Loucy (cell line): ENCODE results near the gene LY86.

Experiments
- H2AFZ ChIP-seq: fragments of 200-600 bp; sonication (generic); 2 replicates; pipeline ENCODE4 v1.6.0; 2016; ENCODE audit warnings: antibody characterized with exemption, mild to moderate bottlenecking, low read length, moderate library complexity
- H3F3A ChIP-seq: fragments of 200-600 bp; 2 replicates; pipeline ENCODE4 v1.6.0; 2016; ENCODE audit warnings: antibody characterized with exemption, low read depth, mild to moderate bottlenecking
- H3K27me3 ChIP-seq: fragments of 200-600 bp; sonication (generic); 2 replicates; pipeline ENCODE4 v1.6.1; 2014; ENCODE audit warnings: low read length, mild to moderate bottlenecking; ENCODE audit not compliant: insufficient read depth, poor library complexity, severe bottlenecking
- H3K36me3 ChIP-seq: fragments of 200-600 bp; sonication (generic); 2 replicates; pipeline ENCODE4 v1.6.1; 2016; ENCODE audit warnings: low read length; ENCODE audit not compliant: insufficient read depth
- H3K4me1 ChIP-seq: fragments of 200-600 bp; sonication (generic); 2 replicates; pipeline ENCODE4 v1.5.1; 2014; ENCODE audit warnings: low read length, mild to moderate bottlenecking; ENCODE audit not compliant: insufficient read depth, poor library complexity, severe bottlenecking
- H3K4me2 ChIP-seq: fragments of 200-600 bp; sonication (generic); 2 replicates; pipeline ENCODE4 v1.6.0; 2014; ENCODE audit warnings: antibody characterized with exemption, low read length, low read depth, mild to moderate bottlenecking; ENCODE audit not compliant: poor library complexity, severe bottlenecking
- H3K4me3 ChIP-seq: fragments of 200-600 bp; sonication (generic); 2 replicates; pipeline ENCODE4 v1.5.1; 2014; ENCODE audit warnings: low read length, mild to moderate bottlenecking, mixed read lengths; ENCODE audit not compliant: poor library complexity, severe bottlenecking
- H3K79me2 ChIP-seq: fragments of 200-600 bp; sonication (generic); 2 replicates; pipeline ENCODE4 v1.6.1; 2014; ENCODE audit warnings: low read length; ENCODE audit not compliant: insufficient read depth
- H3K9ac ChIP-seq: fragments of 200-600 bp; sonication (generic); 2 replicates; pipeline ENCODE4 v1.6.0; 2014; ENCODE audit warnings: mild to moderate bottlenecking, low read depth, low read length, moderate library complexity; ENCODE audit not compliant: poor library complexity, severe bottlenecking
- H3K9me2 ChIP-seq: fragments of 200-600 bp; sonication (generic); replicated peaks from 2 replicates; pipeline ENCODE4 v1.6.1; 2016; ENCODE audit warnings: low read depth, low read length, mixed read lengths
- H3K9me3 ChIP-seq: fragments of 200-600 bp; sonication (generic); 2 replicates; pipeline ENCODE4 v1.6.1; 2014; ENCODE audit warnings: mild to moderate bottlenecking, antibody characterized with exemption, low read length, low read depth; ENCODE audit not compliant: insufficient read depth
- H4K20me1 ChIP-seq: fragments of 200-600 bp; sonication (generic); 2 replicates; pipeline ENCODE4 v1.6.0; 2014; ENCODE audit warnings: antibody characterized with exemption, low read length, mild to moderate bottlenecking; ENCODE audit not compliant: insufficient read depth, poor library complexity, severe bottlenecking
- CTCF ChIP-seq: fragments of 200-600 bp; sonication (generic); conservative IDR thresholded peaks from 2 replicates; pipeline ENCODE4 v1.5.1; 2014; ENCODE audit warnings: mild to moderate bottlenecking, antibody characterized with exemption, low read length
- EZH2phosphoT487 ChIP-seq: fragments of 200-600 bp; IDR thresholded peaks from 2 replicates; pipeline ENCODE4 v1.6.1; 2018; ENCODE audit warnings: antibody characterized with exemption, mild to moderate bottlenecking, moderate library complexity, borderline replicate concordance

The LY86 gene

GRCh38 chr6:6634735-6635075 lies 46.2 kb downstream of the LY86 start:
- Histone ChIP-seq H3K4me1 (peaks cover 23% of the 10 kb centered on the region), H3K4me2 (no peak overlapping the region), H3K9ac (no peak overlapping the region), H3K27me3 (no peaks in the 10 kb centered on the region), H3K9me3 (no peaks in the 10 kb centered on the region), H2AFZ (no peak overlapping the region), H3K79me2 (no peaks in the 10 kb centered on the region), H4K20me1 (no peaks in the 10 kb centered on the region), H3K4me3 (no peak overlapping the region), H3K9me2 (no peaks in the 10 kb centered on the region), H3K36me3 (no peaks in the 10 kb centered on the region), H3F3A (no peaks in the 10 kb centered on the region)
- no peak for TF ChIP-seq EZH2phosphoT487
- TF ChIP-seq CTCF = no peak

GRCh38 chr6:6635291-6635690 lies 46.8 kb downstream of the LY86 start:
- Histone ChIP-seq H4K20me1 (no peaks in the 10 kb centered on the region), H3K79me2 (no peaks in the 10 kb centered on the region), H3K4me1 (peaks cover 24% of the 10 kb centered on the region), H3K4me2 (no peak overlapping the region), H3K36me3 (no peaks in the 10 kb centered on the region), H3K9me3 (no peaks in the 10 kb centered on the region), H3K27me3 (no peaks in the 10 kb centered on the region), H3K9ac (no peak overlapping the region), H3K4me3 (no peak overlapping the region), H3K9me2 (no peaks in the 10 kb centered on the region), H2AFZ (no peak overlapping the region), H3F3A (no peaks in the 10 kb centered on the region)
- no peak for TF ChIP-seq EZH2phosphoT487
- no peak for TF ChIP-seq CTCF

GRCh38 chr6:6635869-6636268 lies 47.3 kb downstream of the LY86 start:
- Histone ChIP-seq H2AFZ (no peak overlapping the region), H3F3A (no peaks in the 10 kb centered on the region), H3K4me1 (peaks cover 24% of the 10 kb centered on the region), H3K4me3 (no peak overlapping the region), H3K79me2 (no peaks in the 10 kb centered on the region), H3K27me3 (no peaks in the 10 kb centered on the region), H4K20me1 (no peaks in the 10 kb centered on the region), H3K9me3 (no peaks in the 10 kb centered on the region), H3K4me2 (no peak overlapping the region), H3K9me2 (no peaks in the 10 kb centered on the region), H3K9ac (no peak overlapping the region), H3K36me3 (no peaks in the 10 kb centered on the region)
- TF ChIP-seq CTCF (no peak), EZH2phosphoT487 (no peak)
